ENCODE data around the gene IL9. TPM values are rescaled to one million over a fixed set of nuclear protein-coding genes. Genes with fewer than 3 reads are reported as not detected.
A peak's percentile ranks its signal among the peaks of the same experiment; 100 is the strongest.

Gene IL9
- total RNA-seq, 1 donor from 2014 or later, result not detected

DNA sequence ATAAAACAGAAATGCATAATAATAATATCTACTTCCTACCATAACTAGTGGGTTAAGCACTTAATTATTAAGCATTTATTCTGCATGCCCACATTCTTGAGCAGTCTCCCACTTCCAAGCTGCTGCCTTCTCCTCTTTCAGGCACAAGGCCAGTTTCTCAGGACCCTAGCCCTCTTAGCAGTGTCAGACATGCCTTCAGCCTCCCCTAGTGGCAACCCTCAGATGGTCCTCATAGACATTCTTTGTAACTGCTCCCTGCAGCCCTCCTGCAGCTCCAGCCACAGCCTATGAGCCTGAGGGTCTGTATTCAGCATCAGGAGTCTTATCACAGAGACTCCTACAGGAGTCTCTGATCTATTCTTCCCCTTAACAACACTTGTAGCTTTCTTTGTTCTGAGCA lies 3.9 kb downstream of the IL9 start:
- TF ChIP-seq CTCF (IDR thresholded peaks at IDR 0.05), result peak; percentile 21
- peaks cover 26% of the 10 kb centered on the region for H3K27me3 Mint-ChIP-seq (ENCODE audit: unreplicated experiment)
- H3K36me3 Mint-ChIP-seq (ENCODE audit: unreplicated experiment), result no peaks in the 10 kb centered on the region

DNA sequence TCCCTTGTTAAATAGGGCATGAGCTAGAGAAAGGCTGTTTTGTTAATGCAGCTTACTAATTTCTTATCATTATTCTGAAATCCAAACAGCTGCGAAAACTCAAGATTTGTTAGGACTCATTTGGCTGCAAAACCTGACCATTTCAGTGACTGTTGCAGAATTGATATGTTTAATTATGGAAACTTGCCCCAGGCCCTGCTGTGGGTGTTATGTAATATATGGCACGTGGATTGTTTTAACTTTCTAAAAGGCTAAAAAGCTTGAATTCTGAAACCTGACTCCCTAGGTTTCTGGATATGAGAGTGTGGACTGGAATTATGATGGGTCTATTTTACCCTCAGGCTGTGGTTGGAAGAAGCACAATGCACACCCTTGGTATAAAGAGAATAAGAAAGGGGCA lies 4.4 kb downstream of the IL9 start:
- H3K27ac Mint-ChIP-seq (ENCODE audit: unreplicated experiment), result no peak overlapping the region
- peaks cover 29% of the 10 kb centered on the region for H3K27me3 Mint-ChIP-seq (ENCODE audit: unreplicated experiment)
- no peaks in the 10 kb centered on the region for H3K36me3 Mint-ChIP-seq (ENCODE audit: unreplicated experiment)
- H3K4me3 Mint-ChIP-seq (ENCODE audit: unreplicated experiment), result no peak overlapping the region
- peaks cover 13% of the 10 kb centered on the region for H3K4me1 Mint-ChIP-seq (ENCODE audit: unreplicated experiment)
- no peaks in the 10 kb centered on the region for H3K9me3 Mint-ChIP-seq (ENCODE audit: unreplicated experiment)
- DNase-seq (ENCODE audit: extremely low spot score, unreplicated experiment), result peak; percentile 11
- no peak for TF ChIP-seq CTCF (IDR thresholded peaks at IDR 0.05)

More for the DNA sequence above, 3.9 kb downstream of the IL9 start:
- Mint-ChIP-seq H3K27ac (ENCODE audit: unreplicated experiment) (no peak overlapping the region), H3K4me3 (ENCODE audit: unreplicated experiment) (no peak overlapping the region), H3K4me1 (ENCODE audit: unreplicated experiment) (peaks cover 13% of the 10 kb centered on the region), H3K9me3 (ENCODE audit: unreplicated experiment) (no peaks in the 10 kb centered on the region)
- DNase-seq (ENCODE audit: extremely low spot score, unreplicated experiment), result peak; percentile 23

DNA sequence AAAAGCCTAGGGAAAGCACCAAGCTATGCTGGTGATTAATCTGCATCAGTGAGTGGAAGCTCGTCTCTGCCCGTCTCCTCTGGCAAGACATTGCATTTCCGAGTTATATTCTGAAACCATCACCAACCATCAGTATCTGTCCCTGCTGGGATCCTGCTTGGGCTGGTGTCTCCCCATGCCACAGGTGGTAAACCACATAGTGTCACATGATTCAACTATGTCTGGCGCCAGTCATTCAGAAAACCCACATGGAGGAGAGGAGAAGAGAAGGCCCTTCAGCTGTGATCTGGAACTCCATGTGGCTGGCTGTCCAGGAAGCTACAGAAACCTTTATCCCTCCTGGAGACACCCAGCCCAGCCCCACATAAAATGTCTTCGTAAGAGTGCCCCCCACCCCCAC lies 4.8 kb downstream of the IL9 start:
- peak; percentile 54 for DNase-seq (ENCODE audit: extremely low spot score, unreplicated experiment)
- Mint-ChIP-seq H3K27me3 (ENCODE audit: unreplicated experiment) (peaks cover 25% of the 10 kb centered on the region), H3K4me1 (ENCODE audit: unreplicated experiment) (peaks cover 13% of the 10 kb centered on the region), H3K27ac (ENCODE audit: unreplicated experiment) (no peak overlapping the region), H3K4me3 (ENCODE audit: unreplicated experiment) (no peak overlapping the region), H3K36me3 (ENCODE audit: unreplicated experiment) (no peaks in the 10 kb centered on the region), H3K9me3 (ENCODE audit: unreplicated experiment) (no peaks in the 10 kb centered on the region)
- TF ChIP-seq CTCF (IDR thresholded peaks at IDR 0.05), result no peak

- peak; percentile 8 for DNase-seq (ENCODE audit: extremely low spot score, unreplicated experiment)
- TF ChIP-seq CTCF (IDR thresholded peaks at IDR 0.05), result no peak
- Mint-ChIP-seq H3K4me3 (ENCODE audit: unreplicated experiment) (no peak overlapping the region), H3K9me3 (ENCODE audit: unreplicated experiment) (no peaks in the 10 kb centered on the region), H3K27me3 (ENCODE audit: unreplicated experiment) (peaks cover 22% of the 10 kb centered on the region), H3K4me1 (ENCODE audit: unreplicated experiment) (peaks cover 13% of the 10 kb centered on the region), H3K36me3 (ENCODE audit: unreplicated experiment) (no peaks in the 10 kb centered on the region), H3K27ac (ENCODE audit: unreplicated experiment) (no peak overlapping the region)
These were observed 5.3 kb downstream of the IL9 start for GRCh38 chr5:135890296-135890695.

- no peaks in the 10 kb centered on the region for H3K36me3 Mint-ChIP-seq (ENCODE audit: unreplicated experiment)
- peaks cover 19% of the 10 kb centered on the region for H3K27me3 Mint-ChIP-seq (ENCODE audit: unreplicated experiment)
- peaks cover 13% of the 10 kb centered on the region for H3K4me1 Mint-ChIP-seq (ENCODE audit: unreplicated experiment)
- no peak overlapping the region for H3K27ac Mint-ChIP-seq (ENCODE audit: unreplicated experiment)
- H3K9me3 Mint-ChIP-seq (ENCODE audit: unreplicated experiment), result no peaks in the 10 kb centered on the region
- no peak overlapping the region for H3K4me3 Mint-ChIP-seq (ENCODE audit: unreplicated experiment)
- no peak for DNase-seq (ENCODE audit: extremely low spot score, unreplicated experiment)
- TF ChIP-seq CTCF (IDR thresholded peaks at IDR 0.05), result no peak
These were observed 7.6 kb downstream of the IL9 start for GRCh38 chr5:135887881-135888614.
